Neural cell (in vitro differentiated cells): ENCODE measurements around the gene RANBP10. TPM values are rescaled to one million over a fixed set of nuclear protein-coding genes. Genes with fewer than 3 reads are reported as not detected.

Source experiments
- H2AFZ ChIP-seq: fragments of 200-600, 300-800 bp; sonication (generic), shearing (Covaris generic); 2 replicates; pipeline ENCODE4 v1.6.0; 2014; ENCODE audit warnings: low read depth, mild to moderate bottlenecking, antibody characterized with exemption, low read length, moderate library complexity
- H3F3A ChIP-seq: fragments of 200-600 bp; shearing (Covaris generic); 2 replicates; pipeline ENCODE4 v1.6.1; 2016; ENCODE audit warnings: mild to moderate bottlenecking, moderate library complexity, mixed read lengths, antibody characterized with exemption, low read length; ENCODE audit not compliant: insufficient read depth, poor library complexity, severe bottlenecking
- H3K27ac ChIP-seq: fragments of 200-600, 300-800 bp; sonication (generic), shearing (Covaris generic); 2 replicates; pipeline ENCODE4 v1.5.1; 2014; ENCODE audit warnings: mild to moderate bottlenecking, low read length, moderate library complexity
- H3K27me3 ChIP-seq: fragments of 300-800, 200-600 bp; sonication (generic), shearing (Covaris generic); 2 replicates; pipeline ENCODE4 v1.6.0; 2014; ENCODE audit warnings: mild to moderate bottlenecking, low read depth, low read length, moderate library complexity; ENCODE audit not compliant: insufficient read depth
- H3K36me3 ChIP-seq: fragments of 300-800, 200-600 bp; sonication (generic), shearing (Covaris generic); 2 replicates; pipeline ENCODE4 v1.5.1; 2014; ENCODE audit warnings: mild to moderate bottlenecking, antibody characterized with exemption, low read length, moderate library complexity; ENCODE audit not compliant: insufficient read depth
- H3K4me2 ChIP-seq: fragments of 300-800, 200-600 bp; sonication (generic), shearing (Covaris generic); 2 replicates; pipeline ENCODE4 v1.6.0; 2014; ENCODE audit warnings: mild to moderate bottlenecking, low read length
- H3K4me3 ChIP-seq: fragments of 300-800, 200-600 bp; sonication (generic), shearing (Covaris generic); 2 replicates; pipeline ENCODE4 v1.5.1; 2014; ENCODE audit warnings: mild to moderate bottlenecking, low read length, moderate library complexity
- H3K79me2 ChIP-seq: fragments of 200-600 bp; shearing (Covaris generic); replicated peaks from 2 replicates; pipeline ENCODE4 v1.6.0; 2014; ENCODE audit warnings: mild to moderate bottlenecking, low read length, moderate library complexity; ENCODE audit not compliant: insufficient read depth
- H3K9ac ChIP-seq: fragments of 300-800, 200-600 bp; sonication (generic), shearing (Covaris generic); 2 replicates; pipeline ENCODE4 v1.6.1; 2016; ENCODE audit warnings: mild to moderate bottlenecking, low read length, mixed read lengths
- H3K9me2 ChIP-seq: fragments of 200-600 bp; shearing (Covaris generic); 2 replicates; pipeline ENCODE4 v1.6.1; 2016; ENCODE audit warnings: mild to moderate bottlenecking, low read length, mixed read lengths; ENCODE audit not compliant: insufficient read depth
- H3K9me3 ChIP-seq: fragments of 200-600, 300-800 bp; sonication (generic), shearing (Covaris generic); 2 replicates; pipeline ENCODE4 v1.6.1; 2016; ENCODE audit warnings: mild to moderate bottlenecking, mixed run types, low read length, moderate library complexity, mixed read lengths
- H4K20me1 ChIP-seq: fragments of 200-600 bp; shearing (Covaris generic); 2 replicates; pipeline ENCODE4 v1.6.1; 2016; ENCODE audit warnings: mild to moderate bottlenecking, mixed run types; ENCODE audit not compliant: insufficient read depth
- CTCF ChIP-seq: fragments of 450-650 bp; IDR thresholded peaks from 2 replicates; pipeline ENCODE4 v1.5.1; 2014; ENCODE audit warnings: antibody characterized with exemption, mild to moderate bottlenecking, moderate library complexity; ENCODE audit not compliant: poor library complexity, severe bottlenecking
- EP300 ChIP-seq: fragments of 450-650 bp; conservative IDR thresholded peaks from 2 replicates; pipeline ENCODE4 v1.6.1; 2014; ENCODE audit warnings: antibody characterized with exemption, mild to moderate bottlenecking, moderate library complexity; ENCODE audit not compliant: poor library complexity, severe bottlenecking
- EZH2 ChIP-seq: fragments of 200-600, 300-800 bp; shearing (Covaris generic), sonication (generic); IDR thresholded peaks from 2 replicates; pipeline ENCODE4 v1.6.1; 2014; ENCODE audit warnings: antibody characterized with exemption, low read length, borderline replicate concordance, mild to moderate bottlenecking; ENCODE audit not compliant: insufficient read depth, poor library complexity, severe bottlenecking
- MXI1 ChIP-seq: fragments of 450-650 bp; conservative IDR thresholded peaks from 2 replicates; pipeline ENCODE4 v1.6.1; 2014; ENCODE audit warnings: antibody characterized with exemption, mild to moderate bottlenecking; ENCODE audit not compliant: poor library complexity, severe bottlenecking
- POLR2AphosphoS5 ChIP-seq: IDR thresholded peaks from 2 replicates; pipeline ENCODE4 v1.6.1; 2012
- RAD21 ChIP-seq: fragments of 450-650 bp; conservative IDR thresholded peaks from 2 replicates; pipeline ENCODE4 v1.6.1; 2014; ENCODE audit warnings: antibody characterized with exemption, mild to moderate bottlenecking, moderate library complexity
- REST ChIP-seq: IDR thresholded peaks from 2 replicates; pipeline ENCODE4 v1.6.1; 2012; ENCODE audit warnings: borderline replicate concordance
- SMC3 ChIP-seq: fragments of 450-650 bp; conservative IDR thresholded peaks from 2 replicates; pipeline ENCODE4 v1.6.1; 2014; ENCODE audit warnings: antibody characterized with exemption, mild to moderate bottlenecking, moderate library complexity; ENCODE audit not compliant: poor library complexity
- TAF1 ChIP-seq: IDR thresholded peaks from 2 replicates; pipeline ENCODE4 v1.6.1; 2012; ENCODE audit warnings: low read depth
- polyA plus RNA-seq: library from polyadenylated mRNA; depleted of rRNA; stranded (reverse); fragments of >200 nt; gene quantifications from 2 replicates; pipeline ENCODE4 v1.2.3, GENCODE V29; 2014

RANBP10 gene
- polyA plus RNA-seq, 1 donor from 2014 or later: 10.9 TPM

GRCh38 chr16:67770346-67770991 lies 35.9 kb downstream of the RANBP10 start:
- no peaks in the 10 kb centered on the region for H3F3A ChIP-seq
- no peak overlapping the region for H2AFZ ChIP-seq
- H3K4me3 ChIP-seq: no peak overlapping the region
- H3K27ac ChIP-seq: no peak overlapping the region
- no peak overlapping the region for H3K4me2 ChIP-seq
- no peaks in the 10 kb centered on the region for H3K27me3 ChIP-seq
- TF ChIP-seq SMC3: no peak
- H3K9ac ChIP-seq: no peak overlapping the region
- H3K9me3 ChIP-seq: no peaks in the 10 kb centered on the region
- H3K79me2 ChIP-seq: no peaks in the 10 kb centered on the region
- H4K20me1 ChIP-seq: no peaks in the 10 kb centered on the region
- no peaks in the 10 kb centered on the region for H3K36me3 ChIP-seq
- H3K9me2 ChIP-seq: no peaks in the 10 kb centered on the region

- Histone ChIP-seq H2AFZ (no peak overlapping the region), H4K20me1 (no peaks in the 10 kb centered on the region), H3F3A (no peaks in the 10 kb centered on the region), H3K4me2 (no peak overlapping the region), H3K4me3 (no peak overlapping the region), H3K9me2 (no peaks in the 10 kb centered on the region), H3K9ac (no peak overlapping the region), H3K27ac (no peak overlapping the region), H3K9me3 (no peaks in the 10 kb centered on the region), H3K27me3 (no peaks in the 10 kb centered on the region), H3K36me3 (no peaks in the 10 kb centered on the region), H3K79me2 (no peaks in the 10 kb centered on the region)
- TF ChIP-seq EZH2: no peak
- TF ChIP-seq CTCF: no peak
- TF ChIP-seq REST: no peak
- no peak for TF ChIP-seq MXI1
- no peak for TF ChIP-seq RAD21
- TF ChIP-seq TAF1: no peak
- TF ChIP-seq POLR2AphosphoS5: no peak
- TF ChIP-seq EP300: no peak
- no peak for TF ChIP-seq SMC3
Measured at GRCh38 chr16:67767953-67768352, 38.4 kb downstream of the RANBP10 start.

- Histone ChIP-seq H4K20me1 (no peaks in the 10 kb centered on the region), H3K4me2 (no peak overlapping the region), H3K27me3 (no peaks in the 10 kb centered on the region), H3K36me3 (no peaks in the 10 kb centered on the region), H3K9me2 (no peaks in the 10 kb centered on the region), H3K9me3 (no peaks in the 10 kb centered on the region), H3K79me2 (no peaks in the 10 kb centered on the region), H3F3A (no peaks in the 10 kb centered on the region), H3K9ac (no peak overlapping the region), H2AFZ (no peak overlapping the region), H3K27ac (no peak overlapping the region), H3K4me3 (no peak overlapping the region)
- TF ChIP-seq TAF1: no peak
- no peak for TF ChIP-seq SMC3
- no peak for TF ChIP-seq RAD21
- no peak for TF ChIP-seq EP300
- TF ChIP-seq EZH2: no peak
- no peak for TF ChIP-seq MXI1
- no peak for TF ChIP-seq CTCF
- no peak for TF ChIP-seq REST
- no peak for TF ChIP-seq POLR2AphosphoS5
Measured at GRCh38 chr16:67766291-67766690, 40.1 kb downstream of the RANBP10 start.
